Stimulated activated CD4-positive, alpha-beta T cell treated with anti-CD3 and anti-CD28 coated beads, Interleukin-4, amount 100 ng/mL, for 1 hour (primary cell): ENCODE data around the gene CCNL2.
"Not testable (repeated sequence)": the region's sequence is repeated elsewhere in the genome, so short reads cannot be mapped to it uniquely, and the experiment has no call there.

Experiments
- DNase-seq: peaks from one replicate; pipeline ENCODE4 v3.0.0-alpha.2; 2020

The CCNL2 gene

GRCh38 chr1:1397839-1398523, 1.2 kb downstream of the CCNL2 start:
- DNase-seq = no peak

- DNase-seq = no peak
Measured at GRCh38 chr1:1395166-1395565, 4.0 kb downstream of the CCNL2 start.

- no peak for DNase-seq
Measured at GRCh38 chr1:1394116-1394515, 5.0 kb downstream of the CCNL2 start.

GRCh38 chr1:1393428-1393827, 5.7 kb downstream of the CCNL2 start:
- no peak for DNase-seq

- DNase-seq = no peak
Measured at GRCh38 chr1:1393014-1393413, 6.1 kb downstream of the CCNL2 start.

- no peak for DNase-seq
Measured at GRCh38 chr1:1391225-1391624, 7.9 kb downstream of the CCNL2 start.

GRCh38 chr1:1390675-1391074, 8.5 kb downstream of the CCNL2 start:
- DNase-seq = no peak

GRCh38 chr1:1388078-1388472, 11.1 kb downstream of the CCNL2 start:
- no peak for DNase-seq

GRCh38 chr1:1387098-1388077, 11.7 kb downstream of the CCNL2 start:
- DNase-seq = no peak

- no peak for DNase-seq
Measured at GRCh38 chr1:1385931-1386330, 13.2 kb downstream of the CCNL2 start.

- DNase-seq = not testable (repeated sequence)
Measured at GRCh38 chr1:1385339-1385738, 13.8 kb downstream of the CCNL2 start.

GRCh38 chr1:1381294-1381693, 17.8 kb downstream of the CCNL2 start:
- DNase-seq = no peak

GRCh38 chr1:1380860-1381259, 18.3 kb downstream of the CCNL2 start:
- DNase-seq = no peak

GRCh38 chr1:1377540-1378205, 21.5 kb downstream of the CCNL2 start:
- DNase-seq = no peak

- no peak for DNase-seq
Measured at GRCh38 chr1:1376551-1377226, 22.4 kb downstream of the CCNL2 start.

GRCh38 chr1:1374929-1375662, 24.0 kb downstream of the CCNL2 start, which contains the start of gene AURKAIP1:
Gene AURKAIP1, minus strand, starts transcription at chr1:1375207. Its CDS starts 451 bp downstream, at chr1:1374756.
- peak; percentile 91 for DNase-seq

- no peak for DNase-seq
Measured at GRCh38 chr1:1374589-1374928, 24.6 kb downstream of the CCNL2 start.

- no peak for DNase-seq
Measured at GRCh38 chr1:1373815-1374588, 25.1 kb downstream of the CCNL2 start.

GRCh38 chr1:1373051-1373814, 25.9 kb downstream of the CCNL2 start:
- DNase-seq = no peak
